ENCODE data around the gene CLN5.

CLN5 gene

DNA sequence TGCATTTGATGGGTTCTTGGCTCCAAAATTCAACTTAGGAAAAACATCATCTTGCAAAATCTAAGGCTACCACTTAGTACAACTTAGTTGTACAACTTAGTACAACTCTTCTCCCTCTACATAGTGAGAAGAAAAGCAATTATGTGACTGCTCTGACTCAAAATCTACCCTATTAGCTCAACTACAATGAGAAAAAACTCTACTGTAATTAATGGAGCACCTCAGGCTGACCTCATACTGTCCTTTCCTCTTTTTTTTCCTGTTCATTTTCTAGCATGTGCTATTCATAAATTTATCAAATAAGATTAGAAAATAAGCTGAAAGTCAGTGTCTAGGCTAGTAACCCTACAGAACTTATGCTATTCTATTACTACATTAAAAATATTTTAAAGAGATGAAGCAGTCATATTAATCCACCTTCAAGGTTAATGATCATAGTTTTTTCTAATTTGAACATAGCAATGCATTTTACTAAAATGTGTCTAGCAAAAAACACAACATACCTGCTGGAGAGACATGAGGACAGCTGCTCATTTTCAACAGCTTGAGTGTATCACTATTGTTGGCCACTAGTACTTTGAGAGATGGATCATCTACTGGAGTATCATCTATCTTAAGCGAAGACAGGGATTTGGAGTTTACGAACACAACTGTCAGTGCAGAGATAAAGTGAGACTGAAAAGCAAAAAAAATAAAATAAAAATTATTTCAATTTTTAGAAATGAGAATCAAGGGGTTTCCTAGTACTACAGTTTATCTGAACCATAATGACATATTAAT, 23.2 kb downstream of the CLN5 start:
- FAIRE-seq, result no peak
- DNase-seq (ENCODE audit: extremely low spot score, insufficient read length, low read depth), result no peak

DNA sequence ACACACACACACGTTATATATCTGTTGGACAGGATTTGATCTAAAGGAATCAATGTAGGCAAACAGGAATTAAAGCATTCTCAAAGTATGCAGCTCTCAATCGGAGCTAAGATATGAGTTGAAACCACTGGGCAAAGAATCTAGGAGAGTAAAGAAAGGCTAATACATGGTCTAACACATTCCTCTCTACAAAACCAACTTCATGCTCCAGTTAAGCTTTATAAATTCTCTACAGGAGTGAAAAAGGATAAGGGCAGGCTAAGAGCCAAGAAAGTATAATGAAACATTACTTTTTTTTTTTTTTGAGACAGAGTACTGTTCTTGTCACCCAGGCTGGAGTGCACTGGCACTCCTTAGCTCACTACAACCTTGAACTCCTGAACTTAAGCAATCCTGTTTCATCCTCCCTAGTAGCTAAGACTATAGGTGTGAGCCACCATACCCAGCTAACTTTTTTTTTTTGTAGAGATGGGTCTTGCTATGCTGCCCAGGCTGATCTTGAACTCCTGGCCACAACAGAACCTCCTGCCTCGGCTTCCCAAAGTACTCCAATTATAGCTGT, 24.5 kb downstream of the CLN5 start:
- no peak for DNase-seq (ENCODE audit: extremely low spot score, insufficient read length, low read depth)
- no peak for FAIRE-seq

DNA sequence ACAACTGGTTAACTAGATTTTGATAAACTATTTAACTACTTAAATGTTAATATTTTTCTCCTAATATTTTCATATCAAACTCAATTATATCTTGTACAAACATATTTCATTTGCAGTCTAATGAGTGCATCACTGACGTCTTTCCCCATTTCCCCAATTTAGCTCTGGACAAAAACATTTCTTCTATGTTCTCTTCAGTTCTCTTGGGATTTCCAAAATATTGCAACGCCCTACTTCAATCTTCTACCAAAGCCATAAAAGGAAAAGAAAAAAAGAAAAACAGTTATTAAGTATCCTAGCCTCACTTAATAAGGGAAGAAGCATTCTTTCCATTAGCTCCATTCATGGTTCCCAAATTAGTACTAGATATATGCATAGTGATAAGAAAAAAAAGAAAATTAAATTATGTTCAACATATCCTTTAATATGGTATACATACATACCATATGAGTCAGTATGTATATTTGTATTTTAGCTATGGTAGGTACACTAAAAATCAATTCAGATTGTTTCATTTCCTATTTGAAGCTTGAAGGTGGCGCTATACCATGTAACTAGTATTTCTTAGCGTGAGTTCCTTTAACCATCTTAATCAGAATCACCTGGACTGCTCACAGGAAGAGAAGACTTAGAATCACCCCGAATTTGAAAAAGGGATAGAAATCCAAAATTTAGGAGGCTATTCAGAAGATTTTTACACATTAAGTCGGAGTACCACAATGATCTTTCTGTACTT, 25.2 kb downstream of the CLN5 start:
- no peak for FAIRE-seq
- no peak for DNase-seq (ENCODE audit: extremely low spot score, insufficient read length, low read depth)

DNA sequence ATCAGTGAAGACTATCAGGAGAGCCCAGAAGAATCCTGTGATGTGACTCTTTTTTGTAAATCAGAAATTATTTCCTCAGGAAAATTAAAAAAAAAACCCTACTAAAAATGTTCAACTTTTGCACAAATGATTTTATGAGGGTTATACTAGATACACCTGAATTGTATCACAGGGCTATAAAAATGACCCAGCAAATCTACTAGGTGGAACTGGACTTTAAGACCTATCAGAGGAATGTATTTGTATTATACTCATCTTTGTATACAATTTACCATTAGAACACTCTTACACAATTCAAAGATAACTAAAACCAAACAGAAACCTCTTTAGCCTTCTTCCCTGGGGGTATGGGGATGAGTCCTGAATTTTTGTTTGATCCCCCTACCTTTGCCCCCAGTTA, 27.9 kb downstream of the CLN5 start:
- DNase-seq (ENCODE audit: extremely low spot score, insufficient read length, low read depth) (no peak), FAIRE-seq (no peak)

GRCh38 chr13:77022341-77022740, 30.5 kb downstream of the CLN5 start:
- FAIRE-seq, result no peak

DNA sequence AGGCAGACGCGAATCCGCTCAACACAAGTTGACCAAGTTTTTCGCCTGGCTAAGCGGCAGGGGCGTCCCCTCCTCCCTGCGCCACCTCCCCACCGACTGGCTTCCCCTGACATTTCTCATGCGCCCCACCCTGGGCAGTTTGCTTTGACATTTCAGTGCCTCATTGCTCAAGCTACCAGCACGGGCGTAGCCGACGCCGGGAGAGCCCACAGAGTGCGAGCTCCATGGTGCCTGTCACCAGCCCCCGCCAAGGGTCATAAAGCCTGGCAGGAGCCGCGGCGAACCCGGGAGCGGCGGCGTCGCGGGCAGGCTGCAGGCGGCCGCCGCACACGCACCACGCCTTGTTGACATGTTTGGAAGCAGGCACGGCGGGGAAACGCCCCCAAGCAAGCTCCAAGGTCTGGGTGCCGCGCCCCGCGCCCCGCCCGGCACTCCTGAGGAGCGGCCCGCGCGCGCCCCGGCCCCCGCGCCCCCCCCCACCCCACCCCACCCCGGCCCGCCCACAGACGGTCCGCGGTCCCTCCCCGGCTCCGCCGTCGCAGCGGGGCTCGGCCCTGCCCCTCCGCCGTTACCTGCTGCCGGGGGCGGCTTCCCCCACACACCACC, 34.5 kb downstream of the CLN5 start:
- FAIRE-seq (peak; percentile 80), DNase-seq (ENCODE audit: extremely low spot score, insufficient read length, low read depth) (peak; percentile 26)

More at GRCh38 chr13:77022341-77022740, 30.5 kb downstream of the CLN5 start:
- no peak for DNase-seq (ENCODE audit: extremely low spot score, insufficient read length, low read depth)

DNA sequence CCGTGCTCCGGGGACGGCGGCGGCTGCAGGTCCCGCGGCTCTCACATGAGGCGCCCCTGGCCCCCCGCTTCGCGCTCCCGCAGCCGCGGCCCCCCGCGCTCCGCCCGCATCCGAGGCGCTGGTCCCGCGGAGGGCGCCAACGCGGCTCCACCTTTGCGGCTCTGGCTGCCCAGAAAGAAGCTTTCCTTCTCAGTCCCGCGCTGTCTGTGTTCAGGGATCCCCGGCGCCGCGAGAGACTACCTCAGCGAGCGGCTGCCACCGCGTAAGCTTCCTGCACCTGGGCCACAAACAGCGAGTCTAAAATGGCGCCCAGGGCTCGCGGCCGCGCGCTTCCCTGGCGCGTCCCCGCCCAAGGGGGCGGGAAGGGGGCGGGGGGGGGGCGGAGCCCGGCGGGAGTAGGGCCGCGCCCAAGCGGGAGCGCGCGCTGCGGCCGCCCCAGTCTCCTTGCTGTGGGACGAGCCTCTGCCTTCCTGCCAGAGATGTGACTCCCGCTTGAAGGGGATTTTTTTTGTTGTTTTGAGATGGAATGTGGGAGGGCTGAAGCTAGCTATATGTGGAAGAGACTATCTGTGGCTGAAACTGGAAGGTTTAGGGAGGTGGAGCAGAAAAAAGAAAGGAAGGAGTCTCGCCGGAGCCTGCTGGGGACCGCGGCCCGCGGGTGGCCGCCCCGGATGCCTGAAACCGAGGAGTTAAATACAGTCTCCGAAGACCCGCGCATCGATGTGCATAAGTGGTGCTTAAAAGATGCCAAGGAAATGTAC, 35.2 kb downstream of the CLN5 start, which contains the start of gene FBXL3:
Gene FBXL3, minus strand, starts transcription at position 299 of the 761 bp plus-strand sequence. CDS start 5,299 bp downstream, outside the sequence.
- FAIRE-seq, result peak; percentile 73
- DNase-seq (ENCODE audit: extremely low spot score, insufficient read length, low read depth), result peak; percentile 86

- no peak for DNase-seq (ENCODE audit: extremely low spot score, insufficient read length, low read depth)
These were observed 36.3 kb downstream of the CLN5 start for GRCh38 chr13:77028202-77028601.

DNA sequence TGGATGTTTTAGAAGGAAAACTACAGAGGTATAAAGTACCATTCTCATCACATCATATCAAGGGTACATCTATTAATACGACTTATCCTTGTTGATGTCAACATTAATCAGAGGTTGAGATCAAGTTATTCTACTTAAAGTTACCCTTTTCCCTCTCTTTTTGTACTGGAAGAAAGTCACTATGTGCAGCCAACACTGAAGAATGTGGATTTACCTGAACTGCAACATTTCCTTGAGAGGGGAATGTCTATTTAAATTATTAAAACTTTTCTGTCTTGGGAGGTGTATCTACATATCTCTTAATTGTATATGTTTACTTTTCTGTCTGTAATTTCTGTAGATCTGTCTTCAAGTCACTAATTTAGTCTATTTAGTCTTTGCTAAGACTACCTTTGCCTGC, 37.6 kb downstream of the CLN5 start:
- DNase-seq (ENCODE audit: extremely low spot score, insufficient read length, low read depth) (no peak), FAIRE-seq (no peak)

More at GRCh38 chr13:77028202-77028601, 36.3 kb downstream of the CLN5 start:
- FAIRE-seq, result no peak

GRCh38 chr13:77031656-77032243, 39.9 kb downstream of the CLN5 start:
- DNase-seq (ENCODE audit: extremely low spot score, insufficient read length, low read depth), result no peak
- FAIRE-seq, result no peak

DNA sequence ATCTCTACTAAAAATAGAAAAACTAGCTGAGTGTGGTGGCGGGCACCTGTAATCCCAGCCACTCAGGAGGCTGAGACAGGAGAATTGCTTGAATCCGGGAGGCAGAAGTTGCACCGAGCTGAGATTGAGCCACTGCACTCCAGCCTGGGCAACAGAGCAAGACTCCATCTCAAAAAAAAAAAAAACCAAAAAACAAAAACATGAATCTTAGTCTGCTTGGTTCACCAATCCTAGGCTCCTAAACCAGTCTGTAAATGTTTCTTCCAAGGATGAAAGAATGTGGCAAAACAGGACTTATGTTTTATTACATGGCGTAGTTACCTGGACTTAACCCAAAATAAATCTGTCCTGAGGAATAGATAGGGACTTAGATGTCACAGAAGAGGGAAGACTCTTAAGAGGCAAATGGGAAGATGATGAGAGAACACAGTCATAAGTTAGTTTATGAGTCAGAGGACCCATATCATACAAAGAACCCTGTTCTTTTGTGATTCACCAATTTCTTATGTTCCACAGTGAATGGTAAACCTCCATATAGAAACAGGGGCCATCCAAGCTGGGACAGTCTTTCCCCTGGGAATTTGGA, 41.9 kb downstream of the CLN5 start:
- no peak for FAIRE-seq
- DNase-seq (ENCODE audit: extremely low spot score, insufficient read length, low read depth), result no peak

DNA sequence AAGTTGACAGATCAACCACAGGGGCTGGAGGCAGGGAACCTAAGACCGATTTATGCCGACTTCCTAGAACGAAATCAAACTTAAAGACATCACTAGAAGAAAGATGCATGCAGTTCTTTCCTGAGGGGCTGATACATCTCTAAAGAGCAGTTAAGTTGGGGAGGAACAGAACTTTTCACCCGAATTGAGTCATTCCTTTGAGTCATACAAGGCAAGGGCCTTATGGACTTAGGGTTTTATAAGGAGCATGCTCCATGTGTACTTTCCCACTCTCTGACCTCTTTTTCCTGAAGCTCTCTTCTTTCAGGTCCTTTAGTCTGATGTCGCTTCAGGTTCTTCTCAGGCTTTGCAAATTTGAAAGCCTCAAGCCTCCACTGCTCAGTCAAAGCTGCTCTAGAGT, 43.0 kb downstream of the CLN5 start:
- no peak for FAIRE-seq
- no peak for DNase-seq (ENCODE audit: extremely low spot score, insufficient read length, low read depth)

- DNase-seq (ENCODE audit: extremely low spot score, insufficient read length, low read depth) (no peak), FAIRE-seq (no peak)
These were observed 44.4 kb downstream of the CLN5 start for GRCh38 chr13:77036279-77036678.

- DNase-seq (ENCODE audit: extremely low spot score, insufficient read length, low read depth), result no peak
- no peak for FAIRE-seq
These were observed 47.1 kb downstream of the CLN5 start for GRCh38 chr13:77038907-77039480.

DNA sequence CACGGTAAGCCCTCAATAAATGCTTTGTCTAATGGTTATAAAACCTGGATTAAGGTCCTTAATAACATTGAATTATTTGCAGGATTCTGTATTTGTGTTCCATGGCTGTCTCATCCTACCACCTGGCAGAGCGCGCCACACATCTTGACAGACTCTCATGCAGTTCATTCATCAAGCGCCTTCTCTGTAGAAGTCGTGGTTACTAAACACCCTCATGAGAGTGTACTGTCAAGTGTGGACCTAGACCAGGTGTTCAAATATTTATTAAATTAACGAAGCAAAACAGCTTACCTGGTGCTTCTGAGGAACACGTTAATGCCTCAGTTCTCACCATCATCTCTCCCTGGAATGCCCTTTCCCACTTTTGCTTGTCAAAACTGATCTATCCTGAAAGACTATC, 48.2 kb downstream of the CLN5 start:
- no peak for DNase-seq (ENCODE audit: extremely low spot score, insufficient read length, low read depth)
- no peak for FAIRE-seq

DNA sequence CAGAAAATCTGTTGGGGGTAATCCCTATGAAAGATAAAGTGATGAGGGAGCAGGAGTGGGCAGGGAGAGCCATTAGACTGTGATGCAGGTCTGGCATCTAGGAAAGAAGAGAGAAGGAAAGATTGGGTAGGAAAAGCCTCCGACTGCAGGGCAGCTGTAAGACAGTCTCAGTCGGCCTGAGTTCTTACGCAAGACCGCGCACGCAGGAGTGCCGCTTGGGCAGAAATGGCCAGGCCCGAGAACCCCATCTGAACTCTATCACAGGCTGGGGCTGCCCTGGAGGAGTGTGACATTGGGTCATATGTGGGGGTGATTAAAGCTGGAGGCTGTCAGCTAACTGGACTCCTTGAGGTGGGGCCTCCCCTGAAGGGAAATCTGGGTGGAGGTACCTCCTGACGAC, 49.0 kb downstream of the CLN5 start:
- no peak for FAIRE-seq
- DNase-seq (ENCODE audit: extremely low spot score, insufficient read length, low read depth), result no peak

GRCh38 chr13:77042566-77043177, 50.8 kb downstream of the CLN5 start:
- DNase-seq (ENCODE audit: extremely low spot score, insufficient read length, low read depth) (no peak), FAIRE-seq (peak; percentile 5)

GRCh38 chr13:77047649-77048343, 55.9 kb downstream of the CLN5 start:
- DNase-seq (ENCODE audit: extremely low spot score, insufficient read length, low read depth), result no peak
- FAIRE-seq, result peak; percentile 42
